ENCODE data around the gene ZNF442. TPM values are rescaled to one million over a fixed set of nuclear protein-coding genes. Genes with fewer than 3 reads are reported as not detected.

The ZNF442 gene
- total and polyA plus RNA-seq, 4 donors: 0.49 to 4.2 (median 1.8) TPM

- 84% methylated on average over 2 of the region's 2 CpGs for WGBS
- H3K4me3 ChIP-seq (ENCODE audit: low read depth in 1 of 3, low read length in 3 of 3): peak overlapping the region in 2 of 3 donors; percentile 38 to 39
- no peak overlapping the region for H3K9ac ChIP-seq (ENCODE audit: low read depth in 1 of 2, low read length in 2 of 2)
Observed at GRCh38 chr19:12346896-12347295, 18.6 kb downstream of the ZNF442 start.

DNA sequence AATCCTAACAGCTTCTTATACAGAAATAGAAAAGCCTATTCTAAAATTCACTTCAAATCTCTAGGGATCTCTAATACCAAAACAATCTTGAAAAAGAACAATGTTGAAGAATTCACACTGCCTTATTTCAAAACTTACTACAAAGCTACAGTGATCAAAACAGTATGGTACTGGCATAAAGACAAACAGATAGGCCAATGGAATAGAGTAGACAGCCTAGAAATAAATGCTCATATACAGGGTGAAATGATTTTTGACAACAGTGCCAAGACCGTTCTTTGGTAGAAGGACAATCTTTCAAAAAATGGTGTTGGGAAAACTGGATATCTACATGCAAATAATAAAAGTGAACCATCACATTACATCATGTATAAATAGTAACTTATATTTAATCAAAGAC, 20.3 kb downstream of the ZNF442 start:
- WGBS: 100% methylated on average over 1 of the region's 1 CpG
- Histone ChIP-seq H3K9ac (ENCODE audit: low read depth in 1 of 2, low read length in 2 of 2) (no peak overlapping the region), H3K27me3 (ENCODE audit: control insufficient read depth in 4 of 4, insufficient read depth in 4 of 4, low read length in 3 of 4) (no peaks in the 10 kb centered on the region), H3K9me3 (ENCODE audit: control insufficient read depth in 4 of 4, low read length in 3 of 4) (peaks cover 19 to 67% (median 40%) of the 10 kb centered on the region in 4 donors), H3K4me3 (ENCODE audit: low read depth in 1 of 3, low read length in 3 of 3) (peak overlapping the region in 1 of 3 donors; percentile 20), H3K4me1 (ENCODE audit: control insufficient read depth in 4 of 4, insufficient read depth in 4 of 4, low read length in 3 of 4) (no peaks in the 10 kb centered on the region), H3K27ac (ENCODE audit: low read depth in 1 of 2, low read length in 2 of 2) (no peak overlapping the region), H3K36me3 (ENCODE audit: control insufficient read depth in 4 of 4, insufficient read depth in 3 of 4, low read depth in 1 of 4, low read length in 3 of 4) (peaks cover 3 to 11% (median 9%) of the 10 kb centered on the region in 4 donors)
- DNase-seq (ENCODE audit: low spot score): no peak
- TF ChIP-seq, protein P1, sequence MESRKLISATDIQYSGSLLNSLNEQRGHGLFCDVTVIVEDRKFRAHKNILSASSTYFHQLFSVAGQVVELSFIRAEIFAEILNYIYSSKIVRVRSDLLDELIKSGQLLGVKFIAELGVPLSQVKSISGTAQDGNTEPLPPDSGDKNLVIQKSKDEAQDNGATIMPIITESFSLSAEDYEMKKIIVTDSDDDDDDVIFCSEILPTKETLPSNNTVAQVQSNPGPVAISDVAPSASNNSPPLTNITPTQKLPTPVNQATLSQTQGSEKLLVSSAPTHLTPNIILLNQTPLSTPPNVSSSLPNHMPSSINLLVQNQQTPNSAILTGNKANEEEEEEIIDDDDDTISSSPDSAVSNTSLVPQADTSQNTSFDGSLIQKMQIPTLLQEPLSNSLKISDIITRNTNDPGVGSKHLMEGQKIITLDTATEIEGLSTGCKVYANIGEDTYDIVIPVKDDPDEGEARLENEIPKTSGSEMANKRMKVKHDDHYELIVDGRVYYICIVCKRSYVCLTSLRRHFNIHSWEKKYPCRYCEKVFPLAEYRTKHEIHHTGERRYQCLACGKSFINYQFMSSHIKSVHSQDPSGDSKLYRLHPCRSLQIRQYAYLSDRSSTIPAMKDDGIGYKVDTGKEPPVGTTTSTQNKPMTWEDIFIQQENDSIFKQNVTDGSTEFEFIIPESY (IDR thresholded peaks at IDR 0.05): no peak
- TF ChIP-seq MAX (IDR thresholded peaks at IDR 0.05): no peak
- no peak for TF ChIP-seq NR2F2 (IDR thresholded peaks at IDR 0.05)

More at GRCh38 chr19:12346896-12347295, 18.6 kb downstream of the ZNF442 start:
- H3K27ac ChIP-seq (ENCODE audit: low read depth in 1 of 2, low read length in 2 of 2): no peak overlapping the region
- H3K36me3 ChIP-seq (ENCODE audit: control insufficient read depth in 4 of 4, insufficient read depth in 3 of 4, low read depth in 1 of 4, low read length in 3 of 4): peaks cover 9 to 28% (median 25%) of the 10 kb centered on the region in 4 donors
- no peak for DNase-seq (ENCODE audit: low spot score)
- H3K9me3 ChIP-seq (ENCODE audit: control insufficient read depth in 4 of 4, low read length in 3 of 4): peaks cover 30 to 75% (median 47%) of the 10 kb centered on the region in 4 donors
- peak; percentile 11 for TF ChIP-seq CTCF (IDR thresholded peaks at IDR 0.05; ENCODE audit: low read depth, low read length, missing input control)
- TF ChIP-seq RAD21 (IDR thresholded peaks at IDR 0.05): peak; percentile 18 to 52
- TF ChIP-seq JUND (IDR thresholded peaks at IDR 0.05): no peak
- no peak for TF ChIP-seq MAX (IDR thresholded peaks at IDR 0.05)
- TF ChIP-seq FOXA1 (IDR thresholded peaks at IDR 0.05): no peak
- TF ChIP-seq EGR1 (IDR thresholded peaks at IDR 0.05; ENCODE audit: low read depth in 2 of 2): no peak
- TF ChIP-seq NR2F2 (IDR thresholded peaks at IDR 0.05): no peak
- no peaks in the 10 kb centered on the region for H3K4me1 ChIP-seq (ENCODE audit: control insufficient read depth in 4 of 4, insufficient read depth in 4 of 4, low read length in 3 of 4)
- no peaks in the 10 kb centered on the region for H3K27me3 ChIP-seq (ENCODE audit: control insufficient read depth in 4 of 4, insufficient read depth in 4 of 4, low read length in 3 of 4)

- Histone ChIP-seq H3K4me1 (ENCODE audit: control insufficient read depth in 4 of 4, insufficient read depth in 4 of 4, low read length in 3 of 4) (peaks cover 6 to 33% (median 22%) of the 10 kb centered on the region in 4 donors), H3K4me3 (ENCODE audit: low read depth in 1 of 3, low read length in 3 of 3) (peak within 1 kb of the TSS; percentile 69 to 80 (median 80)), H3K9ac (ENCODE audit: low read depth in 1 of 2, low read length in 2 of 2) (peak within 1 kb of the TSS; percentile 75 to 92), H3K36me3 (ENCODE audit: control insufficient read depth in 4 of 4, insufficient read depth in 3 of 4, low read depth in 1 of 4, low read length in 3 of 4) (no peaks in the 10 kb centered on the region), H3K9me3 (ENCODE audit: control insufficient read depth in 4 of 4, low read length in 3 of 4) (no peaks in the 10 kb centered on the region), H3K27ac (ENCODE audit: low read depth in 1 of 2, low read length in 2 of 2) (peak within 1 kb of the TSS; percentile 86 to 91), H3K27me3 (ENCODE audit: control insufficient read depth in 4 of 4, insufficient read depth in 4 of 4, low read length in 3 of 4) (no peaks in the 10 kb centered on the region)
- DNase-seq (ENCODE audit: low spot score): peak; percentile 98
- 2% methylated on average over 55 of the region's 55 CpGs for WGBS
- TF ChIP-seq TAF1 (conservative IDR thresholded peaks at IDR 0.05): peak; percentile 97
- TF ChIP-seq CTCF (IDR thresholded peaks at IDR 0.05; ENCODE audit: low read depth, low read length, missing input control): no peak
- TF ChIP-seq RAD21 (IDR thresholded peaks at IDR 0.05): peak in 1 of 2 donors; percentile 71
- peak; percentile 94 for TF ChIP-seq SP1 (IDR thresholded peaks at IDR 0.05)
- TF ChIP-seq, protein P2, sequence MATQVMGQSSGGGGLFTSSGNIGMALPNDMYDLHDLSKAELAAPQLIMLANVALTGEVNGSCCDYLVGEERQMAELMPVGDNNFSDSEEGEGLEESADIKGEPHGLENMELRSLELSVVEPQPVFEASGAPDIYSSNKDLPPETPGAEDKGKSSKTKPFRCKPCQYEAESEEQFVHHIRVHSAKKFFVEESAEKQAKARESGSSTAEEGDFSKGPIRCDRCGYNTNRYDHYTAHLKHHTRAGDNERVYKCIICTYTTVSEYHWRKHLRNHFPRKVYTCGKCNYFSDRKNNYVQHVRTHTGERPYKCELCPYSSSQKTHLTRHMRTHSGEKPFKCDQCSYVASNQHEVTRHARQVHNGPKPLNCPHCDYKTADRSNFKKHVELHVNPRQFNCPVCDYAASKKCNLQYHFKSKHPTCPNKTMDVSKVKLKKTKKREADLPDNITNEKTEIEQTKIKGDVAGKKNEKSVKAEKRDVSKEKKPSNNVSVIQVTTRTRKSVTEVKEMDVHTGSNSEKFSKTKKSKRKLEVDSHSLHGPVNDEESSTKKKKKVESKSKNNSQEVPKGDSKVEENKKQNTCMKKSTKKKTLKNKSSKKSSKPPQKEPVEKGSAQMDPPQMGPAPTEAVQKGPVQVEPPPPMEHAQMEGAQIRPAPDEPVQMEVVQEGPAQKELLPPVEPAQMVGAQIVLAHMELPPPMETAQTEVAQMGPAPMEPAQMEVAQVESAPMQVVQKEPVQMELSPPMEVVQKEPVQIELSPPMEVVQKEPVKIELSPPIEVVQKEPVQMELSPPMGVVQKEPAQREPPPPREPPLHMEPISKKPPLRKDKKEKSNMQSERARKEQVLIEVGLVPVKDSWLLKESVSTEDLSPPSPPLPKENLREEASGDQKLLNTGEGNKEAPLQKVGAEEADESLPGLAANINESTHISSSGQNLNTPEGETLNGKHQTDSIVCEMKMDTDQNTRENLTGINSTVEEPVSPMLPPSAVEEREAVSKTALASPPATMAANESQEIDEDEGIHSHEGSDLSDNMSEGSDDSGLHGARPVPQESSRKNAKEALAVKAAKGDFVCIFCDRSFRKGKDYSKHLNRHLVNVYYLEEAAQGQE (IDR thresholded peaks at IDR 0.05): peak; percentile 91
- no peak for TF ChIP-seq EGR1 (IDR thresholded peaks at IDR 0.05; ENCODE audit: low read depth in 2 of 2)
- TF ChIP-seq HNF4A (conservative IDR thresholded peaks at IDR 0.05): peak in 1 of 2 donors; percentile 45
- no peak for TF ChIP-seq FOXA2 (IDR thresholded peaks at IDR 0.05)
- no peak for TF ChIP-seq ATF3 (IDR thresholded peaks at IDR 0.05)
Observed at GRCh38 chr19:12333162-12334159, 32.0 kb downstream of the ZNF442 start, which contains the start of gene ZNF563. Gene ZNF563 (minus strand): TSS chr19:12333633. CDS start chr19:12333482, 151 bp downstream.
